GM19023 (cell line): ENCODE data around the gene PCNX4.

Experiments
- ATAC-seq: cut with Tn5 transposase; IDR thresholded peaks from one replicate; pipeline ENCODE4 v1.9.1; 2021; ENCODE audit warnings: mild to moderate bottlenecking, moderate library complexity; ENCODE audit not compliant: unreplicated experiment

PCNX4 gene

DNA sequence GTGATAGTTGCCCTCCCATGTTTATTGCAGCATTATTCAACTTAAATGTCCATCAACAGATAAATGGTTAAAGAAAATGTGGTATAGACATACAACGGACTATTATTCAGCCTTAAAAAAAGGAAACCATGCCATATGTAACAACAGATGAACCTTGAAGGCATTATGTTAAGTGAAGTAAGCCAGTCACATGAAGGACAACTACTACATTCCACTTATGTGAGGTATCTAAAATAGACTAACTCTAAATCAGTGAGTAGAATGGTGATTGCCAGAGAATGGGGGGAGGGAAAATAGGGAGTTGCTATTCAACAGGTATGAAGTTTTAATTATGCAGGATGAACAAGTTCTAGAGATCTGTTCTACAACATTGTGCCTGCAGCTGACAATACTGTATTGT is 10.1 kb downstream of the PCNX4 start:
- no peak for ATAC-seq

DNA sequence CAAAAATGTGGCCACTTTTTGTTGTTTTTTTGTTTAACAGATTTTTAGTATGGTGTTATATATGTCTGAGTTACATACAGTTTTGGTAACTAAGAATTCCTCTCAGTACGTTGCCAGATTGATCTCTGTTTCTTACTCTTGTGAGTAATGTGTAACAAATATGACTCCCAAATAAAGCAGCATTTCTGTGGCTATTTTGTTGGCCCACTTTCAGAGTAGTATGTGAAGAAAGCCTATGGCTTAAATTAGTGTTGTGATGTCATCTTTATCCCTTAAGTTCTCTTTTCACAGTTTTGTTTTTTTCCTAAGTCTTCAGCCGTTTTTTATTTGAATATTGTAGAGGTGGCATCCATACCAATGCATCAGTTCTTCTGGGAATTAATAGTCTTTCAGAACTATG is 10.7 kb downstream of the PCNX4 start:
- no peak for ATAC-seq

DNA sequence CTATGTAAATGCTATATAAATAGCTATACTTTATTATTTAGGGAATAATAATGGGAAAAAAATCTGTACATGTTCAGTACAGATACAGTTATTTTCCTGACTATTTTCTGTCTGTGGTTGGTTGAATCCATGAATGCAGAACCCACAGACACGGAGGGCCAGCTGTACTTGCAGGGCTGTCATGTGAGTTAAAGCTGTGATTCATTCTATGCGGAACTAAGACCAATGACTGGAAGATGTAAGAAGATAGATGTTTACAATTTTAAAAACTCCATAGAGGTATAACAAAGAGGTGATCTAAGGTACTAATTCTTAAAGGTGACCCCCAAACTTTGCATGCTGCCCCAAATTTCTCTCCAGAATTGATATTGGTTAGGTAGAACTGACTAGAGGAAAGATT is 14.6 kb downstream of the PCNX4 start:
- no peak for ATAC-seq

DNA sequence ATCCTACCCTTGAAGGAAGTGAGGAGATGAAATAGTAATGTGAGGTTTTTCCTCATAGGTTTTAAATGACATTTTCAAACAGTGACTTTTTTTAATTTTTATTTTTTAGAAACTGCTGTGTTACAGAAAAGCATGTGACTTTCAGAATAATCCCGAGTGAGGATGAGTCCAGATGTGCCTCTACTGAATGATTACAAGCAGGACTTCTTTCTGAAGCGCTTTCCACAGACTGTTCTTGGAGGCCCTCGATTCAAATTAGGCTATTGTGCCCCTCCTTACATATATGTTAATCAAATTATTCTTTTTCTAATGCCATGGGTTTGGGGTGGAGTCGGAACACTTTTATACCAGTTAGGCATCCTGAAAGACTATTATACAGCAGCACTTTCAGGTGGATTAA is 15.8 kb downstream of the PCNX4 start:
- ATAC-seq = no peak

DNA sequence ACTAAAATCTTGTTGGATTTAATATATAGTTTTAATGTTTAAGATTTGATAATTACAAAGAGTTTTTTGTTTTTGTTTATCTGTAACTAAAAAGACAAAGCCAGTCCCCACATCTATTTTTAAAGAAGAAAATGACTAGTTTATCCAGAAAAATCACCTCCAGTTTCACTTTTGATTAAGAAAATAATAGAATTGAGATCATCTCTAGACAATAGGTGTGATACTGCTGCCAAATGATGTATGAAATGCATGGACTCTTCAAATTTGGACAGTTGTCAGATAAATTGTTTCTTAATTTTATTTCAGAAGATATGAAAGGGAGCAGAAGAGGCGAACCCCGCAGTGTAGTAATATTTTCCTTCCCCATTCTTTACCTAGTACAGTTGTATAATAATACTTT is 20.0 kb downstream of the PCNX4 start:
- no peak for ATAC-seq

DNA sequence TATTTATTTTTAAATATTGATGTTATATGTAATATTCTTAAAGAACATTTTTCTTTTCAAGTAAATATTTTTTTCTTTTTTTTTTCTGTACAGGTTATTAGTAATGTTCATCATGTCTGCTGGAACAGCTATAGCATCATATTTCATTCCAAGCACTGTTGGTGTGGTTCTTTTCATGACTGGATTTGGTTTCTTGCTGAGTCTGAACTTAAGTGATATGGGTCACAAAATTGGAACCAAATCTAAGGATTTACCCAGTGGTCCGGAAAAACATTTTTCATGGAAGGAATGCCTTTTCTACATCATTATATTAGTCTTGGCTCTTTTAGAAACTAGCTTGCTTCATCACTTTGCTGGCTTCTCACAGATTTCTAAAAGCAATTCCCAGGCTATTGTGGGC is 23.2 kb downstream of the PCNX4 start:
- no peak for ATAC-seq

DNA sequence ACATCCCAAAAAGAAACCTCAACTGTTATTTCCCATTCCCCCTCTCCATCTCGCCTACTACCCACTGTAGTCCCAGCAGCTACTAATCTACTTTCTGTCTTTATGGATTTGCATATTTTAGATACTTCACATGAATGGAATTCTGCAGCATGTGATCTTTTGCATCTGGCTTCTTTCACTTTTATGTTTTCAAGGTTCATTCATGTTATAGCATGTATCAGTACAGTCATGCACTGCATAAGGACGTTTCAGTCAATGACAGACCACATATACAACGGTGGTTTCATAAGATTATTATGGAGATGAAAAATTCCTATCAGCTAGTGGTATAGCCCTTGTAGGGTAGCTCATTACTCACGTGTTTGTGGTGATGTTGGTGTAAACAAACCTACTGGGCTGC is 24.5 kb downstream of the PCNX4 start:
- ATAC-seq = no peak

DNA sequence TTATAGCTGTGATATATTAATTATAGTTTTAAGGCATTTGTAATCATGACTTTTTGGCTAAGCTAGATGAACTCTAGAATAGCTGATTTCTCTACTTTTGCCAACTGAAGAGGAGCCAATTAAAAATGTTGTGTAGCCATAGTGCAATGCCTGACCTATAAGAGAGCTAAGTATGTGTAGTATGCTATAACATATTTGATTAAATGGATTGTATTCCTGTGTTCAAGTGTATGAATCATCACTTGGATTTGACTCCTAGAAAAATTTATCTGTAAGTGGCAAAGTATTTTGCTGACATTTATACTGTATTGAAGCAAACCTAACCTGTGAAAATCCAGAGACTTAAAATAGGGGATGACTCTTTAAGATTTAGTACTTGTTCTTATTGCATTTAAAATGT is 34.2 kb downstream of the PCNX4 start:
- ATAC-seq = no peak

DNA sequence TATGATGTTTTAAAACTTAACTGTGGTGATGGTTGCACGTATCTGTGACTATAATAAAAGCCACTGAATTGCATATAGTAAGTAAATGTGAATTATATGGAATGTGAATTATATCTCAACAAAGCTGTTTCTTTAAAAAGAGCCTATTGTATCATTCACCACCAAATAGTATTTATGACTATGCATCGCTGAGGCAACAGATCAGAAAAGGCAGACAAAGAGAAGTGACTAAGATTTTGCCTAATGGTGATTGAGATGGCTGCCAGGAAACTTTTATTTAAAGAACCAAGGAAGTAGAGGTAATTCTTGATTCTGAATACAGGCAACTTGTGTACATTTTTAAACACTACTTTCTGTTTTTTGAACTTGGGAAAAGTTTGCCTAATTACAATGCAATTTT is 41.8 kb downstream of the PCNX4 start:
- ATAC-seq = no peak

DNA sequence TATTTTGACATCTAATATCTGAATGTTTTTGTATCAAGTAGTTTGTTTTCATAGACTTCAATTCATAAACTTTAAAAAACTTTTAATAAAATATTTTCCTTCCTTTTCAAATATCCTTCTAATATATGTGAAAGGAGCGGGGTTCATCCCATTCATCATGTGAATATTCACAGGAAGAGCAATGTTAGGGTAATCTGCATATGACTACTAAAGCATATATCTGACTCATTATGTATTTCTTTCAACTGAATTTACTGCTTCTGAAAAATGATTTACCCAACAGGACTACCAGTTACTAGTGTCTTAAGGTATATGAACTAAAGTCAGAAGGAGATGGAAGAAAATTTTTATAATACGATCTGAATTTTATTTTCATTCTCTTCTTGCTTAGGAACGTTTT is 43.0 kb downstream of the PCNX4 start:
- no peak for ATAC-seq

DNA sequence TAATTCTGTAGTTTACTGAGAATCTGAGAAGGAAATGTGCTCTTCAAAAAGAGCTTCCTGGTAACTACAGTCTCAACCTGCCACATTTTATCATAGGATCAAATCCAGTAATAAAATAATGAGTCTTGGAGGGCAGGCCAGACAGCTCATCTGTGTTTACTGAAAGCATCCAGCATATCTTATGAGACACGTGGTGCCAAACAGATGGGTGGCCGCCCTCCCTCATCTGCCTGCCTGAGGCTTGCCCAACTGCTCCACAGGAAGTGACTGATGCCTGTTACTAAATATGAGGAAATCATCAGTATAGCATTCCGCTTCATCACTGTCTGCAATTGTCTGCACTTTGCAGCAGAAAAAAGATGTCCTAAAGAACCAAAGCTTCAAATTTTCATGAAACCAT is 60.0 kb downstream of the PCNX4 start:
- ATAC-seq = peak; percentile 80

DNA sequence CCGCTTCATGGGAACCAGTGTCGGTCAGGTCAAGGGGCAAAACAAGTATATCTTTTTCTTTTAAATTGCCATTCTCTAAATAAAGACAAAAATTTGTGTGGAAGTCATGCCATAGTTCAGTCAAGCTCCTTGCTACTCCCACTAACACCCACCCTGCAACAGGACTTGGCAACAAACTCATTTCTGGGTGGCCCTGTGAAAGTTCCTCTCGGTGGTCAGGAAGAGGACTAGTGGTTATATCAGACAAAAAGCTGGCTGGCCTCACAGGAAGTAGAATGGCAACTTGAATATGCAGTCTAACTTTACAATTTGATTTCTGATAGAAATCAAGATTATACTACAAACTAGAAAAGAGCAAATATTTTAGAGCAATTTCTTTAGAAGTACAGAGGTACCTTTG is 62.3 kb downstream of the PCNX4 start:
- ATAC-seq = no peak

DNA sequence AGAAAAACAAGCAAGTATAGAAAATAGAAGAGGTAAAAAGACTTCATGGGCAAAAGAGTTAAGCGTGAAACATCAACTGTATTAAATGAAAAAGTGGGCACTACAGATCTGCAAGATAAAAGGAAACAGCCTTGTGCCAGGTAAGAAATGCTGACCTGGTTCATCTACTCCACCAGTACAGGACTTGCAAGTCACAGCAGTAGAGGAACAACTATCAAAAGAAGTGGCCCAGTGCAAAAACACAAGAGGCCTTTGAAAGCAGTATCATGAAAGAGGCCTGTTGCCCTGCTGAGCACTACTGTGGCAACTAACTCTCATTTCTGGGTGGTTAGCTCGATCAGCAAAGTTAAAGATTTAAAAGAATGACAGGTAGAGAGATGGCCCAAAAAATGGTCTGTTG is 62.9 kb downstream of the PCNX4 start:
- ATAC-seq = no peak

DNA sequence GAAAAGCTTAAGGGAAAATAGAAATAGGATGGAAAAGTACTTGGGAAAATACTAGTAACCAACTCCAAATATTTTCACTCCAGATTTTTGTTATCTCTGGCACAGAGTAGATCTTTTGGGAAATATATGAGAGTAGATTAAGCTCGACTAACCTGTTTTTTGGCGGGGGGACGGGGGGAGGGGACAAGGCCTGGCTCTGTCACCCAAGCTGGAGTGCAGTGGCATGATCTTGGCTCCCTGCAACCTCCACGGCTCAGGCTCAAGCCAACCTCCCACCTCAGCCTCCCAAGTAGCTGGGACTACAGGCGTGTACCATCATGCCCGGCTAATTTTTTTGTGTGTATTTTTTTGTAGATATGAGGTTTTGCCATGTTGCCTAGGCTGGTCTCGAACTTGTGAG is 68.7 kb downstream of the PCNX4 start:
- ATAC-seq = no peak

DNA sequence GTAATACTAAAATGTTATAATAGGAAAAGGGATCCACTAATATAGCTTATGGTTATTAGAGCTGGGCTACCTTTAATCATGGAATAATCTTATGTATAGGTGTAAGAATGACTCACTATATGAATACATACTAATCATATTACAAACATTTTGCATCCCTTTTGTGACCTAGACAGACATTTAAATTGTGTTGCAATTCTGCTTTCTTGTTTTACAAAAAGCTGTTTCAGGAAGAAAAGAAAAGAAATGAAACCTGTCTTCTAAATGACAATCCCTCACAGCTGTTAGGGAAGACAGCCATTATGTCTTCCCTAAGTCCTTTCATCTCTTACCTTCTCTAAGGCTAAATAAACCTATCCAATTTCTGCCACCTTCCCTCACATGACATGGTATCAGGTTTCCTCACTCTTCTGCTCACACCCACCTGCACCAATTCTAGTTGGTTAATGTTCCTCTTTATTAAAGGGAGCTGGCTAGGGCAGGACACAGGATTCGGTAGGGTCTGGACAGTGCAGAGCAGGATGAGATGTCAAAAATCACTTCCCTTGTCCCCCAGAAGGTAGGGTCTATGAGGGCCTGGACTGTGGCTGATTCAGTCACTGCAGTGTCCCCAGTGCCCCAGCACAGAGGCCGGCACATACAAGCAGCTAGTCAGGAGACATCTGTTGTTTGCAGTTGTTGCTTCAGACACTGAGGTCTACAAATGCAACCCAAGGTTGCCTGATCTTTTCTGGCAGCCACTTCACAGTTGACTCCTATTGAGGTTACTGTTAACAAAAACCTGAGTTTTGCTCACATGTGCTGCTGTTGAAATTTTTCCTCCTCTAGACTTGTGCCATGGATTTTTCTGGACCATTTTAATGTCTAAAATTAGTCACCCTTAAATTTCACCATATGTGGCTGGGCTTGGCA is 69.7 kb downstream of the PCNX4 start:
- no peak for ATAC-seq

DNA sequence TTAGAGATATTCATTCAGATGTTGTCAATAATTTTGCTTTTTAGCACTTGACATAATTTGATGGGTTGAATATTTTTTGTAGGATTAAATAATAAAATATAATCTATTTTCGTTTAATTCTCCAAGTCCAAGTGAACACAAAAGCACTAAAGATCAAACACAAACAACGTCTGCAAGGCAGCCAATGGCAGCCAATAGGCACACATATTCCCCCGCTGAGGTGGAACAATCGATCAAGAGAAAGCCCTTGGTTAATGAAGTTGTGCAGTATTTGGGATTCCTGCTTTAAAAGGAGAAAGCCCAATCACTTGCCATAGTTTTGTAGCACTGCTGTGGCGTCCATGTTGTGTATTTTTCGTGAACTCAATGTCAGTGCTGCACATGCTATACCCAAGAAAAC is 72.0 kb downstream of the PCNX4 start:
- ATAC-seq = no peak

DNA sequence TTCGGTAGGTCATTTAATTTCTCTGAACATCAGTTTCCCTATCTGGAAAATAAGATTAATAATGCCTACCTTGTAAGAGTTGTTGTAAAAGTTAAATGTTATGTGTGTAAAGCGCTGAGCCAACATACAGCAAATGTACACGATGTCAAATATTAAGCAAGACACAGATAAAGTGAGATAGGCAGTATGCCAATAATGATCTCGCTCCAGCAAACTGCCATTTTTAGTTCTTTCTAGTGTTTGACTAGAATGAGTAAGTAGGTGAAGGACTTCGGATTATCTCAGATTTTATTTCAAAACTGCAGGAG is 72.6 kb downstream of the PCNX4 start:
- no peak for ATAC-seq

DNA sequence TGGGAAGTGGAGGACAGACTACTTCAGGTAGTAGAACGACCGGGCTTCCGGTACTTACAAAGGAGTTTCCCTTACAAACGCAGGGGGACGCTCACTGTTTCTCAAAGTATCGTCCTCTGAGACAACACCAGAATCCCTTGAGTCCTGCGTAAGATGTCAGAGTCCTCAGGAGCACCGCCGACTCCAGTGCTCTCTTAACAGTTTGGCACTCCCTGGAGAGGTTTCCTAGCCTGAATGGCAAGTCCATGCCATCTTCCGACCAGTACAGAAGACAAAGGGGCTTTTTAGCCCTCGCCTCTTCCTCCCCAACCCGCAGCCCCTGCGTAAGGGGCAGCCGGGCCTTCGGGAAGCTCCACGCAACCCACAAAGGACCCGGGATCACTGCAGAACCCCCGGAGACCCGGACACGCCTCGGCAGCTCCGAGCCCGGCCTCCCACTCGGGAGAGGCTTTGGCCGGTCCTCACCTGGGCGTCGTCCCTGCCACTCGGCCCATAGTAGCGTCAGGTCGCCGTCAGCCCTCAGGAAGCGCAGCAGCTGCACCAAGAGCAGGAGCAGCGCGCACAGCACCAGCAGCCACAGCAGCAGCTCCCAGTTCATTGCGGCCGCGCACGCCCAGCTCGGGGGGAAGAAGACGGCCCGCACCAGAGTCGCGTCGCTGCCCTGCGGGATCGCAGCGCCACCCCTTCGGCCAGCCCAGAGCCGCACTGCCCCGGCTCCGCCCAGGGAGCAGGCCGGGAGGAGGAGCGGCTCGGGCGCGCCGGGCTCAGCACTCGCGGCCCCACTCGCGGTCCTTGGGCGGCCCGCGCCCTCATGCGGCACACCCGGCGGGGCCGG is 73.2 kb downstream of the PCNX4 start, which contains the start of gene DHRS7:
Gene DHRS7, minus strand, starts transcription at position 687 of the 835 bp plus-strand sequence. Its CDS starts 89 bp downstream, at position 598.
- peak; percentile 91 for ATAC-seq

DNA sequence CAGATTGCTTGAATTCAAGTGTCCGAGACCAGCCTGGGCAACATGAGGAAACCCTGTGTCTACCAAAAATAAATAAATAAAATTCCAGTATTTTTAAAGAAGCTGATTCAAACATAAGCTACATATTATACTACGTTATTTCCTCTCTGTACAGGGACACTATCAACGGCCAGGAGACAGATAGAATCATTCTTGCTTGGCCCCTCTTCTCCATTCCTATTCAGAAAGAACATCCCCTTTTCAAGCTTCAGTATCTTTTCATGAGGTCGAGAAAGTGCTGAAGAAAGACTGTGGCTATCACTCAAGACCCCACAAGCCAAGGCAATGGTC is 73.8 kb downstream of the PCNX4 start:
- no peak for ATAC-seq

DNA sequence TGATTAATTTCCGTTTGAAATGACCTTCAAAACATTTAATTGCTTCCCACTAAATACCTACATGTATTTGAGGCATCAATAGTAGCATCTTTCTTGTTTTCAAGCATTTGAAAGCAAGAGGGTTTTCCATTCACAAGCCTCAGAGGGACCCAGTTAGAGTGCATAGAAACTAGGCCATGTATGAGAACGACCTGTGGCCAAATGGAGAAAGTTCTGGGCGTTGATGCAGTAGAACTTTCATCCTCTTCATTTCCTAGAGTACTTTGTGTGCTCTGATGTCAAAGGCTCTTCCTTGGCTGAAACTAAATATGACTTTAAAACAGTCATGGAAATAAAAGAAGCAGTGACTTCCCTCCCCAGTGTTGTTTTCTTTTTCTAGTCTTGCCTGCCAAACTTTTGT is 74.4 kb downstream of the PCNX4 start:
- ATAC-seq = no peak

DNA sequence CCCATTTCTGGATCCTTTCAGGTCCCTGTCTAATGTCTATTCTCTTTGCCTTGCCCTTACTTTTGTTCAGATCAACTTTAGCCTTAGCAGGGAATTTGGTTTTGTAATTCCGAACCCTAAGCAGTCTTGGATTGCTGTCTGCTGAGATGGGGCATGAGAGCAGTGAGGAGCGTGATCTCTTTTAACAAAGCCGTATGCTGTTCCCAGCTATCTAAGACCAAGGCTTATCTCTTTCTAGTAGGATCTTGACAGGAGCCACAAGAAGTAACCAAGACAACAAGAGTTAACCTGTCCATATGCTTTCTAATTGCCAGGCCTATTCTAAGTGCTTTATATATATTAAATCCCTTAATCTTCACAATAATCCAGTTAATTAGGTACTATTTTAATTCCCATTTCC is 78.0 kb downstream of the PCNX4 start:
- ATAC-seq = no peak

DNA sequence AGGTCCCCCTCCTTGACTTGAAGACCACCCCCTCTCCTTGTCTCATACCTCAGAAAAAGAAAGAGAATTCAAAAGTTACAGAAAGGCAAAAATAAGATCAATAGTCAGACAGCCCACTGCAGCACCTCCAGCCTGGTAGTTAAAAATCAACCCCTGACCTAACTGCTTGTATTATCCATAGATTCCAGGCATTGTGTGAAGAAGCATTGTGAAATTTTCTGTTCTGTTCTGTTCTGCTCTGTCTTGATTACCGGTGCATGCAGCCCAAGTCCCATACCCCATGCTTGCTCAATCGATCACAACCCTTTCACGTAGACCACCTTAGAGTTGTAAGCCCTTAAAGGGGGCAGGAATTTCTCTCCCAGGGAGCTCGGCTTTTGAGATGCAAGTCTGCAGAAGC is 79.2 kb downstream of the PCNX4 start:
- ATAC-seq = no peak
